ENCODE measurements around the gene PPP1R9B.

GRCh38 chr17:50122945-50123344, 27.5 kb downstream of the PPP1R9B start:
- TF ChIP-seq, protein P1, sequence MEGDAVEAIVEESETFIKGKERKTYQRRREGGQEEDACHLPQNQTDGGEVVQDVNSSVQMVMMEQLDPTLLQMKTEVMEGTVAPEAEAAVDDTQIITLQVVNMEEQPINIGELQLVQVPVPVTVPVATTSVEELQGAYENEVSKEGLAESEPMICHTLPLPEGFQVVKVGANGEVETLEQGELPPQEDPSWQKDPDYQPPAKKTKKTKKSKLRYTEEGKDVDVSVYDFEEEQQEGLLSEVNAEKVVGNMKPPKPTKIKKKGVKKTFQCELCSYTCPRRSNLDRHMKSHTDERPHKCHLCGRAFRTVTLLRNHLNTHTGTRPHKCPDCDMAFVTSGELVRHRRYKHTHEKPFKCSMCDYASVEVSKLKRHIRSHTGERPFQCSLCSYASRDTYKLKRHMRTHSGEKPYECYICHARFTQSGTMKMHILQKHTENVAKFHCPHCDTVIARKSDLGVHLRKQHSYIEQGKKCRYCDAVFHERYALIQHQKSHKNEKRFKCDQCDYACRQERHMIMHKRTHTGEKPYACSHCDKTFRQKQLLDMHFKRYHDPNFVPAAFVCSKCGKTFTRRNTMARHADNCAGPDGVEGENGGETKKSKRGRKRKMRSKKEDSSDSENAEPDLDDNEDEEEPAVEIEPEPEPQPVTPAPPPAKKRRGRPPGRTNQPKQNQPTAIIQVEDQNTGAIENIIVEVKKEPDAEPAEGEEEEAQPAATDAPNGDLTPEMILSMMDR (IDR thresholded peaks at IDR 0.05; ENCODE audit: low read depth, low read length, poor library complexity, severe bottlenecking), result no peak
- TF ChIP-seq EZH2phosphoT487 (IDR thresholded peaks at IDR 0.05; ENCODE audit: borderline replicate concordance, low read length), result no peak
